ENCODE data around the gene VSTM4. TPM values are rescaled to one million over a fixed set of nuclear protein-coding genes. Genes with fewer than 3 reads are reported as not detected.

Gene VSTM4
- total RNA-seq, 1 donor from 2014 or later, result 41.7 TPM

DNA sequence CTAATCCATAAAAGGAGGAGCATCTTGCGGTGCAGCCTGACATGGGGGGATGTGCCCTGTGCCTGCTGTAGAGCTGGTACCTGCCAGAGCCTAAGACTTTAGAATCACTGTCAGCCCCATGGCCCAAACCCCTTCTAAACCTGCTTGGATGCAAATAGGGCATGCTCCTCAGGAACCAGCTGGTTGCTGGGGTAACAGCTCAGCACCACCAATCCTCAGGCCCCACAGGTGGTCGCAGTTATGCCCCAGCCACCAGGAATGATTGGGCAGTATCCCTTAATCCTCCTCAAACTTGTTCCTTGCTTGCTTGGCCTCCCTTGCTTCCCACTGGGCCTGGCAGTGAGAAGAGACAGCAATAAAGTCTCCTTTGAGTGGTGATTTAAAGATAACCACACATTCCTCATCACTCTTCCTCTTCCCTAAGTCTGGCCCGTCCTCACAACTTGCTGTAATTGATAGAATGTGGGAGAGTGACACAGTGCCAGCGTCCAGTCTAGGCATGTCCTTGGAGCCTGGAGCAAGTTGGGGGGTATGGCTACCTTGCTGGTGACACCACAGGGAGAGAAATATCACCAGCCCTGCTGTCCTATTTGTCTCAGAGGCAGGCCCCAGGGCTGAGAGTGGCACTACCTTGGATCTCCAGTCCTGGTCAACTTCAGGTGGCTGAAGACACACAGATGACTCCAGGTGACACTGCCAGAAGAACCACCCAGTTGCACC, 43.0 kb downstream of the VSTM4 start:
- no peak for DNase-seq (ENCODE audit: low spot score)

DNA sequence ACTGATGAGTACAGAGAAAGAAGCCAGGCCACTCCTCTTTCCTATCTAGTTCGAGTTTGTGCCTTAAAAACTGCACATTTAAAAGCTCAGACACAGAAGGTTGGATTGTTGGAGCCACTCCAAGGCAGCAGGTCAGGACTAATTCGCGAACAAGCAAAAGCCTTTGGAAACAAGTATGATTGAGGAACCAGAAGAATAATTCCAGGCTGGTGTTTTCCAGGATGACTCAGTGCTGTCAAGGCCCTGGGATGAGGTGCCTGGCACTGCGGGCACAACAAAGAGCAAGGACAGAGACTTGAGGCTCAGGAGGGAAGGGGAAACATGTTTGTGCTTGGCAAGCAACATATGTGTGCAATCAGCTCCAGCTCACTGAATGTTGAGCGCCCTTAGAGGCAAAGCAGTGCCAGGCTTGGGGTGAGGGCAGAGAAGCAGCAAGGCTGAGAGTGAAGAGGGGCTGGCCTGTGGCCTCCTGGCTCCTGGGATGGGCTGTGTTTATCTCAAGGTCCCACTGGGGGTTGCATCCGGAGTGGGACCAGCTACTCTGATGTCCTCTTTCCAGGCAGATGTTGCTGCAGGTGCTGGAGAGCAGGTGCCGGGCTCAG, 44.1 kb downstream of the VSTM4 start:
- DNase-seq (ENCODE audit: low spot score), result no peak

DNA sequence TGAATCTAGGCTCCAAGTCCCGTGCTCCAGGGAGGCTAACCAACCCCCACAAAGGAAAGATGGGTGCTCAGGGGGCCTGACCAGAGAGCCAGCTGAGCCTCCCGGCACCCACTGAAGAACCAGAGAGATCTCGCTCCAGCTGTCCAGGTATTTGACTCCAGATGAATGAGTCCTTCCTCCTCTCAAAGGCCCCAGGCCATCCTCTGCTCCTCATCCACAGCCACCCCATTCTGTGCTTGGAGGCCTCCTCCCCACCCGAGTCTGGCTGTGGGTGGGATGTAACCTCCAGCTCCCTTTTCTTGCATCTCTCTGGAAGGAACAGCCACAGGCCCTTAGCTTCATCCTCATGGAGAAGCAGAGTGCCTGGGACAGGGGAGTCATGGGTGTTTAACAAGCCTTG, 44.6 kb downstream of the VSTM4 start:
- DNase-seq (ENCODE audit: low spot score), result no peak

DNA sequence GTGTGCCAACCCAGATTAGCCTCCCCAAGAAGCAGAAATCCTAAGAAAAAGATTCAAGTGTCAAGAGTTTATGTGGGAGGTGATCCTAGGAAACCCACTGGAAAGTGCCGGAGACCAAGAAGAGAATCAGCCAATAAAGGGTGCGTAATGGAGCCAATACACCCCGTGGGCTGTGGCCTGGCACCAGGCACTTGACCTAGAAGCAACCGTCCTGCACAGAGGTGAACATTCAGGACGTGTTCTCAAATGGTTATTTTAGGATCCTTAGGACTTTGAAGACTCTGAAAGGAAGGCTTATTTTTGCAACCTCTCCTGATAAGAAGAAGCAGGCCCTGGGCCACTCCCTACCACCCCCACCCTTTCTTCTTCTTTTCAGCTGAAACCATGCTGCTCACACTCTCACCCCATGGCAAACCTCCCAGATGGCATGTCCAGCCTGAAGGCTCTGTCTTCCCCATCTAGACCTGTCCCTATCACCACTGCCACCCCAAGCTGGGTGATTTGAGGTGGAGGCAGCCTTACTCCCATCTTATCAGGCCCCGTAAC, 46.6 kb downstream of the VSTM4 start:
- DNase-seq (ENCODE audit: low spot score), result no peak

DNA sequence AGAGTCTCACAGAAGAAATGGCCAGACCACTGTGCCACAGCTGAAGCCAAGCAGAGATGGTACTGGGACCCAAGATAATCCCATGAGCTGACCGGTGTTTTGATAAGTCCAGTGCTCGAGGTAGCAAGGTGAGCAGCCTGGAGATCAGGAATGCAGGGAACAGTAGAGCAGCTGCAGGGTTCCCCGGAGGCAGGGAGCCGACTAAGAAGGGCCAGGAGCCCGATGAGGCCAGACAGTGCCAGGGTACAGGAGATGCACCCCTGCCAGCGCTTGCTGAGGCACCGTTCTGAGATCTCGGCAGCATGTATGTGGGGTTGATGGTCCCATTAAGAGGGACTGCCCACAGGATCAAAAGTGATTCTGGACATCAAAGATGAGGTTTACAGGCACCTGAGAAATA, 47.1 kb downstream of the VSTM4 start:
- no peak for DNase-seq (ENCODE audit: low spot score)

DNA sequence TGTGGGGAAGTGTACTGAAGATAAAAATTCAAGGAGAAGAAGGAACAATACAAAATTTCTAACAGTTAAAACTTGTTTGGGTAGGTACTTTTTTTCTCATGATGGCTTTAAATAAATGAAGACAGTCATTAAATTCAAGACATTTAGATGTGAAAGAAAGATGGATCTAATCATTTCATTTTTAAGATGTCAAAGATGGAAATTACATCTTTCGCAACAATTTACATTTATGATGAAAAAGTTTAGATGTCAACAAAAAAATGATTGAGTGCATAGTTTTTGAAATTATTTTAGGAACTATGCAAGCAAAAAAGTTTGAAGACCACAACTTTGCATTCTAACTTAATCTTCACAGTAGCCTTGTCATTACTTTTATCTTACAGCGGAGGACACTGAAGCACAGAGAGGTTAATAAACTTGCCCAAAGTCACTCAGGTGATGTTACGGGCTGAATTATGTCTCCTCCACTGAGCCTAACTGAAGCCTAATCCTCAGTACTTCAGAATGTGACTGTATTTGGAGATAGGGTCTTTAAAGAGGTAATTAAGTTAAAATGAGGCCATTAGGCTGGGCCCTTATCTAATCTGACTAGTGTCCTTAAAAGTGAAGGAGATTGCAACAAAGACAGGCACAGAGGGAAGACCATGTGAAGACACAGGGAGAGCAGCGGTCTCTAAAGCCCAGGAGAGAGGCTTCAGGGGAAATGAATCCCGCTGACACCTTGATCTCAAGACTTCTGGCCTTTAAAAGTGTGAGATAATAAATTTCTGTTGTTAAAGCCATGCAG, 48.2 kb downstream of the VSTM4 start:
- DNase-seq (ENCODE audit: low spot score), result no peak

DNA sequence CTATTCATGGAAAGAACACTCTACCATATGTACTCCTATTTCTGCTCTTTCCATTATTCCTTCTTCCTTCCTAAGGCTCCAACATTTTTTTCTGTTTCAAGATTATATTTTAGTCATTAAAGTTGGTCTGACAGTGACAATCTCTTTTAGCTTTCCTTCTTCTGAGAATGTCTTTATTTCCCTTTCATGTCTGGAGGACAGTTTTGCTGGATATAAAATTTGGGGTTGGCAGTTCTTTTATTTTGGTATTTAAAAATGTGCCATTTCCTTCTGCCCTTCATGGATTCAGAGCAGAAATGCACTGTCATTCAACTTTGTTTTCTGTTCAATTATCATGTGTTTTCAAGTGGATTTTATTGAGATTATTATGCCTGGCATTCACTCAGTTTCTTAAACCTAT, 53.1 kb downstream of the VSTM4 start:
- DNase-seq (ENCODE audit: low spot score), result no peak

DNA sequence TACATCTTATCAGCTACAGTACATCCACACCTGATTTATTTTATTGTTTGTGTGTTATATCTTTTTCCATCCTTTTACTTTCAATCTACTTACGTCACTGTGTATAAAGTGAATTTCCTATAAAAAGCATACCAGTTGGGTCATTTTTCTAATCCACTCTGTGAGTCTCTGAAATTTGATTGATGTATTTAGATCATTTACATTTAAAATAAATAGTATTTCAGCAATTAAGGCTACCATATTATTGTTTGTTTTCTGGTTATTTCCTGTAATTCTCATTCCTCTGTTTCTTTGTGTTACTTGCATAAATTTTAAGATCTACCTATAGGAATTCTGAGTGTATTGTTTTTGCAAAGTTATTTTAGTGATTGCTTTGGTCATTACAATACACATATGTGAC, 53.7 kb downstream of the VSTM4 start:
- no peak for DNase-seq (ENCODE audit: low spot score)

DNA sequence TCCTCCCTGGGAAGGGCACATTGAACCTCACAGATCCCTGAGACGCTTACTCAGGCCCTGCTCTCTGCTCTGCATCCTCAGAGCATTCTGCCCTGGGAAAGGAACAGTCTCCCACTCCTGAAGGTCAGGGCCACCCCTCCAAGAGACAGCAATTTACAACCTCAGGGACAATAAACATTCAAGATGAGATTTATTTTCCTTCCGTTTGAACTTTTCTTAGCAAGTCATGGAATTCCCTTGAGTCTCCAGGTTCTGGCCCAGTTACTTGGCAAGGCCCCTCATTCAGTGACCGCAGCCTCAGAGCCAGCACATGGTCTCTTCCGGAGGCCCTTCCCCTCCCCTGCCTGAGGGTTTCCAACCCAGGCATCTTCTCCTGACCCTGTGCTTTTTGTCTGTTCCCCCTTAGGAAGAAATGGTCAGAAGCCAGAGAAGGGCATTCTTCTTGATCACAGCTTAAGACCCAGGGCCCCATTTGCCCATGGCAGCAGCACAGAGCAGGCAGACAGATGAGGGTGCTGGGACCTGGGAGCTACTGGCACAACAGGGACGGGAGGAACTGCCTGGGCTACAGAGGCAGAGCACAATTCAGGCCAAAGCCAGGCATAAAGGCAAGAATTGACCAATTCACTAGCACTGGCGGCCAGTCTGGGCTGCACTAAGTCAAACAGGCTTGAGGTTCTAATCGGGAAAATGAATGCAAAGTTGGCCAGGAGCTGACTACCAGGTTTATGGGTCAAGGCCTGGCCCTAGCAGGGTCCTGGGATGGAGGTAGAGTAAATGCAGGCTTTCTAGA, 56.7 kb downstream of the VSTM4 start:
- no peak for DNase-seq (ENCODE audit: low spot score)

DNA sequence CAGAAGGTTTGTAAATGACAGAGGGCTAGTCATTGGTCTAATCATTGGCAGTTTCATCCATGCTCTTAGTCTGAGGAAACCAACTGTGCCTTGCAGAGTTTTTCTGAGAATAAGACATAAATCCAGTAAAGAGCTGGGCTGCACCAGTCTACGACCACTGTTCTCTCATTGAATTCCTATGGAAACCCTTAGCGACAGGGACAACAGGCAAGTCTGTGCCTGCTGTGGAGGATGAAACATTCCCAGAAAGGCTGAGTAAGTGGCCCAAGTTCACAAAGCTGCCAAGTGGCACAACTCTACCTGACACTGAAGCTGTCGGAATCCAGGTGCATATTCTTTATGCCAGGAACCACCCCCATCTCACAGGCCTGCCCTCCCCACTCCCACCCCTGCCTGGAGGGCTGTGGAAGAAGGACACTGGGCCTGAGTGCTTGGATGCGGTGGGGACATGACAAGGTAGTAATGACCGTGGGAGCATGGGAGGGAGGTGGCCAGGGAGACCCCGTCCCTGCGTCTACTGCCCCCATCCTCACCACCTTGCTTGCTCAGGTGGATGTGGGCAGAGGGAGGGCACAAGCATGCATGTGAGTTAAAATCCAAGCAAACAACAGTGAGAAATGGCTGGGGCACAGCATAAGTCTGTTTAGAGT, 58.0 kb downstream of the VSTM4 start:
- DNase-seq (ENCODE audit: low spot score), result no peak

DNA sequence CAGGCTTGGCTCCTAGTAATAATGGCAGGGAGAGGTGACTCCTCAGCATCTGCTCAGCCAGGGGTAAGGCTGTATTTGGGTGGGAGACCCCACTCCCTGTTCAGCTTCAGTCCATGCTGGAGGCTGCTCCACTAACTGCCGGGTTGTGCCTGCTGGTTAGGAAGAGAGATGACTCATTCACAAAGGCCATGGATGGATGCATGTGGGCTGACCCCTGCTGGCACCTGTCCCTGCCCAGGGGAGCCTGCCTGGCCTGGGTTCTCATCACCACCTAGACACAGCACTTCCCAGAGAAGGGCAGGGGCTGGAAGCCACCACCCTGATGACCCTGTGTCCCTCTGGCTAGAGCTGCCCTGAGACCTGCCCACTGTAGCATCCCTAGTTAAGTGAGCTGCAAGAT, 59.0 kb downstream of the VSTM4 start:
- no peak for DNase-seq (ENCODE audit: low spot score)

DNA sequence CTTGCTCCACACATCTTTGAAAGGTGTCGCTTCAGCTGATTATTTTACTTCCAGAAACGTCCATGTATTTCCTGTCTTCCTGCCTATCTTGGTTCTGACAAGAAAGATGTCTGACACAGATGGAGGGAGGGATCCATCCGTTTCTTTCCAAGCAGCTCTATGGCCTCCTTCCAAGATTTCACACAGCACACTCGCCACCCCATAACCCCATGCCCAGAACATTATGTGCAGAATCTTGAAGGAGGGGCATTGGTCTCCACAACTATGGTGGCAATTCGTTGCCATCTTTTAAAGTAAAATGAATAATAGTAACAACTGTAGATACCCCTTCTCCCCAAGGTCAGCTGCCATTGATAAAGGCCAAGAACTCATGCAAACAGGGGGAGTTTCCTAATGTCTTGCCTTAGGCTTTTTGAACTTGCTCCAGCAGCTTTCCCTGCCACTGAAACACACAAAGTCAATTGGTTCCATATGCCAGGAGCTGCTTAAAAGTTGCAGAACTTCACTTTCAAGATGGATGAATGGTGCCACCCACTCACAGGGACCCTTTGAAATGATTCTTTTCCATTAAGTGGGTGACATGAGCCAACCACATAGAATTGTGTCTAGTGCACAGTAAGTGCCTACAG, 60.0 kb downstream of the VSTM4 start:
- DNase-seq (ENCODE audit: low spot score), result no peak

DNA sequence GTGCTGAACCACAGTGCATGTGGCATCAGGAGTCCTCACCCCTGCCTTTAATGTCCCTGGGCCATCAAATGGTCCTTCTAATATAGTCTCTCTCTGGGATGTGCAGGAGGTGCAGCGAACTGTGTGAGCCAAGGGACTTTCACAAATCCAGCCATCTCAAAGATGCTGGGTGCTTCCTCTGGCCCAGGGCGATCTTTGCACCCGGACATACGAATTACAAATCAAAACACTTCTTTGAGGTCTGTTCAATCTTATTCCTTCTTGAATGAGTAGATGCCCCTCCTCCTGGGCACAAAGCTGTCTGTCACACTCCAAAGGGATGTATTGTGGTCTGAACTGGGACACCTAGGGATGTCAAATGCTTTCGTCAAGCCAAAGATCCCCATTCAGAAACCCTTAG, 60.6 kb downstream of the VSTM4 start:
- no peak for DNase-seq (ENCODE audit: low spot score)

DNA sequence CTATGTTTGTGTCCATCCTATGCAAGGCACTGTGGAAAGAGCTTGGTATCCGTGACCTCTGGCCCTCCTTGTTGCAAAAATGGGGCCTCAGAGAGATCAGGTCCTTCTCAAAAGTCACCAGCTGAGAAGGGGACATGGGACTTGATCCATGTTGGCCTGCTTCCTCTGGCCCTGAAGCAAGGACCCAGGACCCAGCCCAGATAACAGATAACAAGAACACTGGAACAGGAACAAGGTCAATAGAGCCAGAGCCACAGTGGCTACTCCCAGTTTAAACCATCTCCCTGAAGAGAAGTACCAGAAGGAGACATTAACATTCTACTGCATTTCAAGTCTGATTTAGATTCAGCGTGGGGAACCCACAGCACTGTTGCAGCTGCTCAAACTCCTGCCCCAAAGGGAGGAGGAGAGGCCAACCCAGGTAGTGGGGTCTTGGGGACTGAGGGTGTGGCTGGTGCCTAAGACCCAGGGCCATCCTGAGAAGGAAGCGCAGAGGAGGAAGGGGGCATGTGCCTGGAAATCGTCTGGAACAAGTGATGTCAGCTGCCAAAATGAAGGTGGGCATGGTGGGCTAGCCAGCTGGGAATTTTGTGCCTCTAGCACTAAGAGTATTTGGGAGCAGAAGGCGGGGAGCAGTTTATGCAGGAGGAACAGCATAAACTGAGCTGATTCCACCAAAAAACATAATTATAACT, 61.2 kb downstream of the VSTM4 start:
- DNase-seq (ENCODE audit: low spot score), result no peak

DNA sequence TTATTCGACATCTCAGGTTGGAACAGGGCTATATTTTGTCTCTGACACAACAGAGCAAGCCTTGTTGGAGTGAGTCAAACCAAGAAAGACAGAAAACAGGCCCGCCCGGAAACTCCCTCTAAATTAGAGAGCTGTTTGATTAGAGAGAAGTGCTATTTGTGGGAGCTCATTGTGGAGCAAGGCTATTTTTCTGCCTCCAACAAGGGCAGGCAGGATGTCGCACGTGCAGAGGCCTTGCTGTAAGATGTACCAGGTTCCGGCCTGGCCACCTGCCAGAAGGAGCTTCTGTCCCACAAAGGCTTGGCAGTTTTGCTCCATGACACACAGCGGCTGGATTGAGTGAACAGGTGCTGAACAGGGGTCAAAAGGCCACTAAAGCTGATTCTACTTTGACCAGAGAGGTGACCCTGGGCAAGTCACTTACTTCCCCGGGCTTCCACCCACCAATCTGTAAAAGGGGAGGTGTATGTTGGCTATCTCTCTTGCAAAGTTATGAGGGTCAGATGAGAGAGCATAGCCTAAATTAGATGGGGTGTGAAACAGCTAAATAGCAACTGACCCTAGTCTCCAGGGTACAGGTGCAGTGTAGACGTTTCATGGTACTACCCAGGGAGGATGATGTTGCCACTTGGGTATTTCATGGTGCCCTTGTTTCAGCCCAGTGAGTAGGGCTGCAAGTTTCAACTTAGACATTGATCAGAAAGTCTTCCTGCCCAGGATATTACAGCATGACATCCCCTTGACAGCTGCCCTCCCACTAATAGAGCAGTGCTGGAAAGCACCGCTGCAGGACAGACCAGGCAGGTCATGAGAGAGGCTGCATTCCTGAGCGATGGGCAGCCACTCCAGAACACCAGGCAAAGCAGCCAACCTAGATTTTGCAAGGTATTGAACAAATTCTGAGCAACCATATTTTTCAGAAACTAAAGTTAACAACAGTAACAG, 62.0 kb downstream of the VSTM4 start:
- no peak for DNase-seq (ENCODE audit: low spot score)

DNA sequence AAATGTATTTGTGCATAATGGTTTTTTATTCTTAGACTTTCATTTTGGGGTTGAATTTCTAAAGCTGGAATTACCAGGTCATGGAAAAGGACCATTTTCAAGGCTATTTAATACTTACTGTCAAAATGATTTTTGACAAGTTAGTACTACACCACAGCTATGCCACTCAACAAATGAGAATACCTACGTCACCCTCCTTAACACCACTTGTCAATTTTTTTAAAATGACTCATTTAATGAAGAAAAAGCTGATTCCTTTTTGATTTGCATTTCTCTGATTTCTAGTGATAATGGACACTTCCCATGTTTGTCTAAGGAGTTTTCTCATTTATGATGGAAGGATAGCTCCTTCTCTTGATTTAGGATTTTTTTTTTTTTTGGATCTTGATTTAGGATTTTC, 63.3 kb downstream of the VSTM4 start:
- no peak for DNase-seq (ENCODE audit: low spot score)

DNA sequence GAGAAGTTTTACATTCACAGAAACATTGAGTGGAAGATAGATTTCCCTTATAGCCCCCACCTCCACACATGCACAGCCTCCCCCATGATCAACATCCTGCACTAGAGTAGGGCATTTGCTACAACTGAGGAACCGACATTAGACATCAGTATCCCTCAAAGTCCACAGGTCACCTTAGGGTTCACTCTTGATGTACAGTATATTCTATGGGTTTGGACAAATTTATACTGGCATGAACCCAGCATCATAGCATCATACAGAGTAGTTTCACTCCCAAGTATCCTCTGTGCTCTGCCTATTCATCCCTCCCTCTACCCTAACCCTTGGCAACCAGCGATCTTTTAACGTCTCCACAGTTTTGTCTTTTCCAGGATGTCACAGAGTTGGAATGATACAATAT, 64.4 kb downstream of the VSTM4 start:
- no peak for DNase-seq (ENCODE audit: low spot score)

DNA sequence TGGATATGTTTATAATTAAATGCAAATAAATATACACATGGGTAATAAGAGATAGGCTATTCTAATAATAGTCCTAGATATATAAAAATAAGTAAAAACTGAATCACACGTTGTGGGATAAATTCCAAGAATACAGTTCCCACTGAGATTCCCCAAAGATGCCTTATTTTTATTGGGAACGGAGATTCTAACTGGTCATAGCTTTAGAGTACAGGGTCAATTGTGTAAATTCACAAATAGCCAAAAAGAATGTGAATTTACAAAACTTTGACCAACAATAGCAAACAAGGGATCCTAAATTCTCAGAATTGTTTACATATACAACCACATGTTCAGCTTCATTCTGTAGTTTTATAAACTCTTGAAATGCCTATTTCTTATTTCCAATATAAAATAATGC, 65.0 kb downstream of the VSTM4 start:
- no peak for DNase-seq (ENCODE audit: low spot score)

DNA sequence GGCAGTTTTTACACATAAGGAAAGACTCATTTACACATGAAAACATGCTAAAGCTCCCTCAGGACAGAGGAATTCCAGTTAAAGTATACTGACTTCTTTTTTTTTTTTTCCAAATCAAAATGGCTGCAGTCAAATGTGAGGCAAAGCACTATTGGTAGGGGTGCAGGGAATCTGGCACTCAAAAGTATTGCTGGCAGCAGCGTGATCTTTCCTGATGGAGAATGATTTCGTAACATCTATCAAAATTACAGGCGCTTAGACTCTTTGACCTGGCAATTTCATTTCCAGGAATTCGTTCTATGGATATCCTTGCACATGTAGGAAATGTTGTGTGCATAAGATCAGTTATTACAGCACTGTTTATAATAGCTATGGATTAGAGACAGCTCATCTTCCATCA, 65.7 kb downstream of the VSTM4 start:
- no peak for DNase-seq (ENCODE audit: low spot score)

Measured in mesenteric fat pad (tissue), 1 donor.